H9 (cell line): Measurements from ENCODE around the gene KRTAP10-5. TPM values are rescaled to one million over a fixed set of nuclear protein-coding genes. Genes with fewer than 3 reads are reported as not detected.

Experiments used
- DNase-seq: peaks from one replicate; pipeline ENCODE4 v3.0.0-alpha.2; 2017
- H2AFZ ChIP-seq: one replicate; pipeline ENCODE4 v1.6.1; 2013; ENCODE audit warnings: mild to moderate bottlenecking, low read length, control low read depth, moderate library complexity
- H2AK5ac ChIP-seq: 2 replicates; pipeline ENCODE4 v1.6.1; 2013; ENCODE audit warnings: low read length, control low read depth, mixed read lengths; ENCODE audit not compliant: insufficient read length
- H2BK120ac ChIP-seq: one replicate; pipeline ENCODE4 v1.6.1; 2013; ENCODE audit warnings: low read depth, mild to moderate bottlenecking, low read length, control low read depth, inconsistent platforms; ENCODE audit not compliant: poor library complexity, severe bottlenecking
- H2BK12ac ChIP-seq: 2 replicates; pipeline ENCODE4 v1.6.1; 2013; ENCODE audit warnings: low read length, control low read depth, mixed read lengths, low read depth; ENCODE audit not compliant: insufficient read length
- H2BK15ac ChIP-seq: 2 replicates; pipeline ENCODE4 v1.6.1; 2013; ENCODE audit warnings: low read depth, low read length, control low read depth
- H2BK20ac ChIP-seq: one replicate; pipeline ENCODE4 v1.6.1; 2013; ENCODE audit warnings: low read depth, mild to moderate bottlenecking, low read length, control low read depth, inconsistent platforms; ENCODE audit not compliant: poor library complexity, severe bottlenecking
- H2BK5ac ChIP-seq: 2 replicates; pipeline ENCODE4 v1.6.1; 2013; ENCODE audit warnings: low read length, control low read depth, mixed read lengths; ENCODE audit not compliant: insufficient read length
- H3K14ac ChIP-seq: 2 replicates; pipeline ENCODE4 v1.6.1; 2013; ENCODE audit warnings: low read length, control low read depth; ENCODE audit not compliant: insufficient read depth
- H3K18ac ChIP-seq: 2 replicates; pipeline ENCODE4 v1.6.1; 2013; ENCODE audit warnings: low read depth, mild to moderate bottlenecking, mixed read lengths, low read length, control low read depth; ENCODE audit not compliant: insufficient read length
- H3K23ac ChIP-seq: 2 replicates; pipeline ENCODE4 v1.6.1; 2013; ENCODE audit warnings: low read length, control low read depth, mixed read lengths, low read depth; ENCODE audit not compliant: insufficient read length
- H3K23me2 ChIP-seq: 2 replicates; pipeline ENCODE4 v1.6.1; 2013; ENCODE audit warnings: low read depth, mild to moderate bottlenecking, mixed read lengths, low read length, control low read depth; ENCODE audit not compliant: insufficient read length, poor library complexity, severe bottlenecking
- H3K27ac ChIP-seq: 2 replicates; pipeline ENCODE4 v1.5.1; 2013; ENCODE audit warnings: low read length, control low read depth, mixed read lengths, low read depth; ENCODE audit not compliant: insufficient read length
- H3K27me3 ChIP-seq: 2 replicates; pipeline ENCODE4 v1.6.1; 2013; ENCODE audit warnings: low read length, control low read depth, inconsistent platforms; ENCODE audit not compliant: insufficient read depth
- H3K4ac ChIP-seq: 2 replicates; pipeline ENCODE4 v1.6.1; 2013; ENCODE audit warnings: low read depth, mild to moderate bottlenecking, control low read depth, inconsistent platforms, low read length, moderate library complexity
- H3K4me1 ChIP-seq: 2 replicates; pipeline ENCODE4 v1.6.1; 2013; ENCODE audit warnings: low read length, control low read depth, inconsistent platforms; ENCODE audit not compliant: insufficient read depth
- H3K4me2 ChIP-seq: 2 replicates; pipeline ENCODE4 v1.6.1; 2013; ENCODE audit warnings: low read length, control low read depth, mixed read lengths; ENCODE audit not compliant: insufficient read length, insufficient read depth
- H3K56ac ChIP-seq: 2 replicates; pipeline ENCODE4 v1.6.1; 2013; ENCODE audit warnings: low read depth, mild to moderate bottlenecking, mixed read lengths, low read length, control low read depth; ENCODE audit not compliant: insufficient read length
- H3K79me1 ChIP-seq: 2 replicates; pipeline ENCODE4 v1.6.1; 2013; ENCODE audit warnings: low read depth, mild to moderate bottlenecking, moderate library complexity, low read length, control low read depth, inconsistent platforms; ENCODE audit not compliant: insufficient read depth, poor library complexity, severe bottlenecking
- H3K79me2 ChIP-seq: 2 replicates; pipeline ENCODE4 v1.6.1; 2013; ENCODE audit warnings: low read length, control low read depth, inconsistent platforms; ENCODE audit not compliant: insufficient read depth
- H3K9ac ChIP-seq: 2 replicates; pipeline ENCODE4 v1.6.1; 2013; ENCODE audit warnings: low read length, control low read depth, mixed read lengths; ENCODE audit not compliant: insufficient read length; ENCODE audit errors: extremely low read depth
- H3K9me3 ChIP-seq: one replicate; pipeline ENCODE4 v1.6.1; 2013; ENCODE audit warnings: low read depth, low read length, inconsistent platforms; ENCODE audit not compliant: control insufficient read depth
- H3T11ph ChIP-seq: one replicate; pipeline ENCODE4 v1.6.1; 2013; ENCODE audit warnings: mild to moderate bottlenecking, low read length, control low read depth, inconsistent platforms
- H4K20me1 ChIP-seq: one replicate; pipeline ENCODE4 v1.6.1; 2013; ENCODE audit not compliant: control insufficient read depth, insufficient read length, insufficient read depth
- H4K5ac ChIP-seq: 2 replicates; pipeline ENCODE4 v1.6.1; 2013; ENCODE audit warnings: low read depth, mild to moderate bottlenecking, mixed read lengths, low read length, control low read depth; ENCODE audit not compliant: insufficient read length
- H4K8ac ChIP-seq: replicated peaks from 2 replicates; pipeline ENCODE4 v1.6.1; 2013; ENCODE audit warnings: low read length, control low read depth, mixed read lengths, low read depth; ENCODE audit not compliant: insufficient read length
- H4K91ac ChIP-seq: 2 replicates; pipeline ENCODE4 v1.6.1; 2013; ENCODE audit warnings: low read depth, mild to moderate bottlenecking, moderate library complexity, mixed read lengths, low read length, control low read depth; ENCODE audit not compliant: insufficient read length
- H3K27ac Mint-ChIP-seq, 3 experiments: 2 replicates in 2 of 3; 3 replicates in 1 of 3; pipeline ENCODE4 v1.8.0; 2020 to 2021; ENCODE audit warnings: mixed read lengths in 3 of 3, mild to moderate bottlenecking in 1 of 3, moderate library complexity in 1 of 3
- H3K27me3 Mint-ChIP-seq: 2 replicates; pipeline ENCODE4 v1.8.0; 2021; ENCODE audit warnings: low read depth, mild to moderate bottlenecking, moderate library complexity, mixed read lengths
- H3K36me3 Mint-ChIP-seq, 3 experiments: 2 replicates in 2 of 3; 3 replicates in 1 of 3; pipeline ENCODE4 v1.8.0; 2020 to 2021; ENCODE audit warnings: low read depth in 3 of 3, mixed read lengths in 3 of 3; ENCODE audit not compliant: insufficient read depth in 1 of 3
- H3K4me1 Mint-ChIP-seq, 2 experiments: 2 replicates each; pipeline ENCODE4 v1.8.0; 2020; ENCODE audit warnings: mixed read lengths in 2 of 2
- H3K4me3 Mint-ChIP-seq, 2 experiments: 2 replicates in 1 of 2; 3 replicates in 1 of 2; pipeline ENCODE4 v1.8.0; 2020 to 2021; ENCODE audit warnings: mild to moderate bottlenecking in 2 of 2, mixed read lengths in 2 of 2, moderate library complexity in 1 of 2
- H3K9me3 Mint-ChIP-seq, 2 experiments: 2 replicates in 1 of 2; 3 replicates in 1 of 2; pipeline ENCODE4 v1.8.0; 2020; ENCODE audit warnings: mild to moderate bottlenecking in 2 of 2, mixed read lengths in 2 of 2, moderate library complexity in 1 of 2
- CTCF ChIP-seq: fragments of 200-600 bp; sonication (generic); conservative IDR thresholded peaks from 3 replicates; pipeline ENCODE4 v1.8.0; 2021; ENCODE audit warnings: antibody characterized with exemption, mild to moderate bottlenecking
- whole genome bisulfite sequencing: extraction: QIAGEN DNeasy Blood & Tissue Kit; methylation state at CpG from one replicate; pipeline ENCODE4 v1.1.7; 2013; ENCODE audit warnings: missing lambda C conversion rate, low lambda C conversion rate, mixed read lengths; ENCODE audit not compliant: insufficient read length; ENCODE audit errors: extremely low coverage; 5-methylcytosine and 5-hydroxymethylcytosine counted together
- total RNA-seq: library from RNA; stranded (reverse); gene quantifications from 2 replicates; pipeline ENCODE4 v1.2.1, GENCODE V29; 2021

KRTAP10-5 gene
- total RNA-seq, 1 experiment from 2014 or later: not detected

GRCh38 chr21:44539046-44539445 lies 41.4 kb downstream of the KRTAP10-5 start:
- H2AK5ac ChIP-seq: no peak overlapping the region
- H2BK12ac ChIP-seq: no peak overlapping the region
- no peak overlapping the region for H2BK20ac ChIP-seq
- H2BK15ac ChIP-seq: no peak overlapping the region
- Mint-ChIP-seq H3K4me1 (no peaks in the 10 kb centered on the region), H3K27me3 (no peaks in the 10 kb centered on the region; the same call in 1 of the 2 replicates), H3K27ac (no peak overlapping the region), H3K9me3 (peaks cover 0 to 5% of the 10 kb centered on the region in 2 experiments; a peak in 2 of 5 replicates), H3K4me3 (no peak overlapping the region; a peak in 1 of 5 replicates), H3K36me3 (0 out of 7 replicates have a peak, but pooled peaks cover 0 to 5% (median 0%) of the 10 kb centered on the region in 3 experiments)
- H3K23me2 ChIP-seq: no peaks in the 10 kb centered on the region
- H4K20me1 ChIP-seq: no peaks in the 10 kb centered on the region
- H3K4me2 ChIP-seq: no peak overlapping the region
- H3K9ac ChIP-seq: no peak overlapping the region
- H3K79me1 ChIP-seq: no peaks in the 10 kb centered on the region
- no peak overlapping the region for H3K23ac ChIP-seq
- H3K18ac ChIP-seq: no peak overlapping the region
- no peak for TF ChIP-seq CTCF
- H3K4me1 ChIP-seq: no peaks in the 10 kb centered on the region
- no peak overlapping the region for H4K5ac ChIP-seq
- no peak overlapping the region for H3K4ac ChIP-seq
- no peak overlapping the region for H3T11ph ChIP-seq
- H3K27me3 ChIP-seq: no peaks in the 10 kb centered on the region
- no peak overlapping the region for H3K14ac ChIP-seq
- no peak overlapping the region for H3K27ac ChIP-seq
- H3K79me2 ChIP-seq: no peaks in the 10 kb centered on the region
- no peak overlapping the region for H4K8ac ChIP-seq
- no peak overlapping the region for H2BK120ac ChIP-seq
- no peaks in the 10 kb centered on the region for H3K9me3 ChIP-seq
- H2BK5ac ChIP-seq: no peak overlapping the region
- no peak overlapping the region for H4K91ac ChIP-seq
- WGBS: no CpG with 5 or more reads among the region's 14 CpGs
- no peak overlapping the region for H2AFZ ChIP-seq
- no peak for DNase-seq
- no peak overlapping the region for H3K56ac ChIP-seq
